Measurements from ENCODE around the gene DDX10.

The DDX10 gene

GRCh38 chr11:108926841-108927577, 262.1 kb downstream of the DDX10 start:
- no peak overlapping the region for H3K4me3 ChIP-seq (ENCODE audit: low read depth, low read length)
- no peak for DNase-seq (ENCODE audit: low read depth)
- TF ChIP-seq, protein P1, sequence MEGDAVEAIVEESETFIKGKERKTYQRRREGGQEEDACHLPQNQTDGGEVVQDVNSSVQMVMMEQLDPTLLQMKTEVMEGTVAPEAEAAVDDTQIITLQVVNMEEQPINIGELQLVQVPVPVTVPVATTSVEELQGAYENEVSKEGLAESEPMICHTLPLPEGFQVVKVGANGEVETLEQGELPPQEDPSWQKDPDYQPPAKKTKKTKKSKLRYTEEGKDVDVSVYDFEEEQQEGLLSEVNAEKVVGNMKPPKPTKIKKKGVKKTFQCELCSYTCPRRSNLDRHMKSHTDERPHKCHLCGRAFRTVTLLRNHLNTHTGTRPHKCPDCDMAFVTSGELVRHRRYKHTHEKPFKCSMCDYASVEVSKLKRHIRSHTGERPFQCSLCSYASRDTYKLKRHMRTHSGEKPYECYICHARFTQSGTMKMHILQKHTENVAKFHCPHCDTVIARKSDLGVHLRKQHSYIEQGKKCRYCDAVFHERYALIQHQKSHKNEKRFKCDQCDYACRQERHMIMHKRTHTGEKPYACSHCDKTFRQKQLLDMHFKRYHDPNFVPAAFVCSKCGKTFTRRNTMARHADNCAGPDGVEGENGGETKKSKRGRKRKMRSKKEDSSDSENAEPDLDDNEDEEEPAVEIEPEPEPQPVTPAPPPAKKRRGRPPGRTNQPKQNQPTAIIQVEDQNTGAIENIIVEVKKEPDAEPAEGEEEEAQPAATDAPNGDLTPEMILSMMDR (IDR thresholded peaks at IDR 0.05; ENCODE audit: insufficient read depth, low read depth, low read length, missing control alignments) = no peak

DNA sequence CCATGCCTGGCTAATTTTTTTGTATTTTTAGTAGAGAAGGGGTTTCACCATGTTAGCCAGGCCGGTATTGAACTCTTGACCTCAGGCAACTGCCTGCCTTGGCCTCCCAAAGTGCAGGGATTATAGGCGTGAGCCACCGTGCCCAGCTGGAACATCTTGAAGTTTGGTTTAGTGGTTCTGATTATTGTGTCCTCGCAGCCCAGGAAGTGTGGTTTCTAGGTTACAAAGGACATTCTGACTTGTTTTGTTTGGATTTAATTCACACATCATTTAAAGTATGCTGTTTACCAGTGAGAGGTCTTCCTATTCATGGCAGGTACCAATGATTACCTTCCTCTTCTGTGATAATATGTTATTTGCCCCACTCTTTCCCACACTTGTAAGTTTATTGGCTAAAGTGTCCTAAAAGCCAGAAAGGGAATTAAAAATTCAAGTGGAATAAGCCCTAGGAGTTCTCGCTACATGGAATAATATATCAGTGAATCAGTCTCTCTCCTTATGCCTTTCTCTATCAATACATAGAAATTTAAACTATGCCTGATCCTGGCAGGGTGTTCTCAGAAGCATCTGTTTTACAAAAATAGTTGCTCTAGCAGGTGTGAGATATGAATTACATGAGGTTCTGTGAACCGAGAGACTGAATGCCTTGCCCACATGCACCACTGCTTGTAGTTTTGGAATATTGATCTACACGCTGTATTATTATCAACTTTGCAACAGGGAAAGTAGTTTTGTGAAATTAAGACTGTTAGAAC, 263.1 kb downstream of the DDX10 start:
- DNase-seq (ENCODE audit: low read depth) = no peak
- no peak overlapping the region for H3K4me3 ChIP-seq (ENCODE audit: low read depth, low read length)
- TF ChIP-seq, protein P1 (IDR thresholded peaks at IDR 0.05; ENCODE audit: insufficient read depth, low read depth, low read length, missing control alignments) = no peak

DNA sequence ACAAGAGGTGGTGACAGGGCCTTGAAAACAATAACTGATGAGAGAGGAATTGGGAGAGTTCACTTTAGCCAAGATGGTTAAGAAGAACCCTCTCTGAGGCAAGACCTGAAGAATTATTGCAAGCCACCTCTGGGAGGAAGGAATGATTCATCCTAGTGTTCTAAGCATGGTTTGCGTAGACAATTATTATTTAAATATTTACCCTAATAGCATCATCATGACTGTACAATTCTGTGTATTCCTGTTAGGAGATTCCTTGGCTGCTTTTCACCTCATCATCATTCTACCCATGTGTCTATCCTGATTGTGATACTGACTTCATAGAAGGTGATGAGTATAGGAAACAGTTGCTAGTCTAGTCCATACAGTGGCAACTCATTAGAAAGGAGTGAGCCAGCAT, 264.4 kb downstream of the DDX10 start:
- no peak for DNase-seq (ENCODE audit: low read depth)
- H3K4me3 ChIP-seq (ENCODE audit: low read depth, low read length) = no peak overlapping the region
- TF ChIP-seq, protein P1 (IDR thresholded peaks at IDR 0.05; ENCODE audit: insufficient read depth, low read depth, low read length, missing control alignments) = no peak

GRCh38 chr11:108931168-108931567, 266.3 kb downstream of the DDX10 start:
- DNase-seq (ENCODE audit: low read depth) = no peak
- H3K4me3 ChIP-seq (ENCODE audit: low read depth, low read length) = no peak overlapping the region
- TF ChIP-seq, protein P1 (IDR thresholded peaks at IDR 0.05; ENCODE audit: insufficient read depth, low read depth, low read length, missing control alignments) = no peak

DNA sequence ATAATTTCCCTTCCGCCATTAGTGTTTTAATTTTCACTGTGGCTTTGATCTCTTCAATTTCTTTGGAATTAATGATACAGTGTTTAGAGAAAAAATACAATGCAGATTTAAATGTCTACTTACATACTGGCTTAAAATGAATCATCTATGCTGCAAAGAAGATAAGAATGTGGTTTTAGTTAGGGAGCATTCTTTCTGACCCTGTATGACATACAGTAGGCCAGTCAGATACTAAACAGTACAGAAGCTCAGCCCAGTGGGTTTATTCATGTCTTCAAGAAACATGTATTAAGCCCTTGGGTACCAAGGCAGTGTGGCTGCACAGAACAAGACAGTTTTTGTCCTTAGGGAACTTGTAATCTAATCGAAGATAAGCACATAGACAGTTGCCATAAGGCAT, 268.8 kb downstream of the DDX10 start:
- no peak for DNase-seq (ENCODE audit: low read depth)
- TF ChIP-seq, protein P1 (IDR thresholded peaks at IDR 0.05; ENCODE audit: insufficient read depth, low read depth, low read length, missing control alignments) = no peak
- no peak overlapping the region for H3K4me3 ChIP-seq (ENCODE audit: low read depth, low read length)

DNA sequence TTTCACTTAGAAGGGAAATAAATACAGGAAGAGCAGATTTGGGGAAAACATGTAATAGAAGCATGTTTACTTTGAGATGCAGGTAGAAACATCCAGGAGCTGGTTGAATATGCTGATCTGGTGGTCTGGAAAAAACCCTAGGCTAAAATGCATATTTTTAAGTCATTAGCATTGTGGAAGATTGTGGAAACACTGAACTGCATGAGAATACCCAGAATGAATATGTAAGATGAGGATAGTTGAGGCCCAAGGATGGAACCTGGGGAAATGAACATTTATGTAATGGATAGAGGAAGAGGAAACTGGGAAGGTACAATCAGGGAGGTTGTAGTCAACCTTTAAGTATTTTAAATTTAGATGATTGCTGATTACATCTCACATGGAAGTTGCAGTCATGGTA, 269.4 kb downstream of the DDX10 start:
- TF ChIP-seq, protein P1 (IDR thresholded peaks at IDR 0.05; ENCODE audit: insufficient read depth, low read depth, low read length, missing control alignments) = no peak
- no peak for DNase-seq (ENCODE audit: low read depth)
- H3K4me3 ChIP-seq (ENCODE audit: low read depth, low read length) = no peak overlapping the region
